GM18907 (cell line): ENCODE results near the gene ATP6V0A1.
A peak's percentile ranks its signal among the peaks of the same experiment; 100 is the strongest.
"Not testable (repeated sequence)": the region's sequence is repeated elsewhere in the genome, so short reads cannot be mapped to it uniquely, and the experiment has no call there.

ENCODE experiments used
- ATAC-seq: cut with Tn5 transposase; IDR thresholded peaks from one replicate; pipeline ENCODE4 v1.9.1; 2021; ENCODE audit warnings: mild to moderate bottlenecking, moderate library complexity; ENCODE audit not compliant: unreplicated experiment

ATP6V0A1 gene

DNA sequence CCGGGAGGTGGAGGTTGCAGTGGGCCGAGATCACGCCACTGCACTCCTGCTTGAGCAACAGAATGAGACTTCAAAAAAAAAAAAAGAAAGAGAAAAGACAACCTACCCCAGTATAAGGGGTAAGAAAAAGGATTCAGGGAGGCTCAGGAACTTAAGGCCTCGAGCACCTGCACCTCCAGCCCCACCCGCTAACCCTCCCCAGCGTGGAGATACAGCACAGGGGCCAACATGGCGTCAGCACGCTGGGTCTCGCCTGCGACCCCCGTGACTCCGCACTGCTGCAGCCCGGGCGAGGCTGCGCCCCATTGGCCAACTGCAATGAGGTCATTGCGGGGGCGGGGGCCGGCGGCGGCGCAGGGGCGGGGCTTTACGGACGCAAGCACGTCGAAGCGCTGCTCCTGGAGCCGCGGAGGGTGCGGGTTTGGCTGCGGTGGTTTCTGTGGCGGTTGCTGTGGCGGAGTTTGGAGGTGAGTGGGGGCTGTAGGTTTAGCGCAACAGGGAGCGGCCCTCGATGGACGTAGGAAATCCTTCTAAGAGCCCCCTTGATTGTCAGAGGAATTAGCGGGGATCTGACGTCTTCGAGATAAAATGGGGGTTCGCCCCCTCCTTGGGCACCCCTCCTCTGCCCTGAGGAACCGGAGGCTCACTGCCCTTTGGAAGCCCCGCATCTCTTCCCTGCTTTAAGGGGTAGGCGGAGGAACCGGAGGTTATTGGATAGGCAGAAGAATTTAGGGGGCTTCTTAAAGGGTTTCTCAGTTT lies at the start of gene ATP6V0A1:
Gene ATP6V0A1, plus strand, starts transcription at position 382 of the 759 bp plus-strand sequence. CDS start 2,017 bp downstream, outside the sequence.
- ATAC-seq: peak; percentile 66

DNA sequence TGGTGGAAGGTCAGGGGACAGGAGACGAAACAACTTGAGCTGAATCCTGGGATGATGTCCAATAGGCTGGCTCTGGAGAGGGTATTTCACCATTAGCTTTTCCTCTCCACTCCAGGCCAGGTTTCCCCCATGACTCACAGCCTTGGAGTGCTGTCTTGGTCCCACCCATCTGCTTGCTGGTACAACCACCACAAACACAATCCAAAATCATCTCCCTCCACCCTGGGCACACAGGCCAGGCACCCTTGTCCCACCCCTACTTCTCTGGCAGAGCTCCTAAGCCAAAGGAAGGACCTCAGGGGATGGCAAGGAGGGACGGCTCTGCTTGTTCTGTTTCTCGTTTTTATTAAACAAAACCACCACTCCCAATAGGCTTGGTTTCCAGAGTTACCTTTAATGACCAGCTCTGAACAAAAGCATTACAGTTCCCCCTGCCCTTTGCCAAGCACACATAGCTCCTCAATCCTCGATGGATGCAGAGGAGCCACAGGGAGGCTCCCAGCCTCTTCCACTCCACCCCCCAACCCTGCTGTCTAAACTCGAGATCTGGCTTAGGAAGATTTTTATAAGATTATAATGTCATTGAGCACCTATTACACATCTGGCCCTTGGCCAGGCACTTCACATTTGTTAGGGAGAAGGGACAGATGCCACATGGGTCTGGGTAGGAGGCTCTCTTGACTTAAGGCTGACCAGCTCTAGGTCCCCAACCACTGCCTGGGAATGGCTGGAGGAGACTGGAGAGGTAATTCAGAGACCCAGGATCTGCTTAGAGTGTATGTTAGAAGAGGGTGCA lies 49.0 kb upstream of the ATP6V0A1 start:
- no peak for ATAC-seq

DNA sequence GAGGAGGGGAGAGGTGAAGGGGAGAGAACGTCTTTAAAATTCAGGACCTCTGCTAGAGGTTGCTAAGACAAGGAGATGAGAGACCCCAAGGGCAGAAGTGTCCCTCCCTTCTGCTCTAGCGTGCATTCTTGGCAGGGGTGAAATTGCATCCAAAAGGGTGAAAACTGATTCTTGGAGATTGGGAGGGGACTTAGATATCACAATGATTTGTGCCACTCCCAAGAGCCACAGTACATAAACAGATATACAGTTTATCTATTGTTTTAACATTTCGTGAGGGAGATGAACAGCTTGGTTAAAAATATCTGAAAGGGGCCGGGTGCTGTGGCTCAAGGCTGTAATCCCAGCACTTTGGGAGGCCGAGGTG lies 48.4 kb upstream of the ATP6V0A1 start:
- no peak for ATAC-seq

DNA sequence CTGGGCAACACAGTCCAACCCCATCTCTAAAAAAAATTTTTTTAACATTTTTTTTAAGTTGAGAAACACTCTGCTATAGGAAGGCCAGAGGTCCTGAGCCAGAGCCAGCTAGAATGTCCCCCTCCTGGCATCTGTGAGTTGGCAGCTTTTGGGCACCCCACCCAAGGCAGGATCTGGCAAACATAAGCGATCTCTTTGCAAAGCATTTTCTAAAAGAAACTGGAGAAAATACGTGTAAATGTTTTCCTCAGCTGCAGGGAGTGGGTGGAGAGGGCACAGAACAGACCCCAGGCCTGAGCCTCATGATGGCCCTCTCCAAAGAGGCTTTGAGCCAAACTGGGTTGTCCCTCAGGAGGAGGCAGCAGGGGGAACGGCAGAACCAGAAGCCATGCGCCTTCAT lies 47.3 kb upstream of the ATP6V0A1 start:
- ATAC-seq: no peak

DNA sequence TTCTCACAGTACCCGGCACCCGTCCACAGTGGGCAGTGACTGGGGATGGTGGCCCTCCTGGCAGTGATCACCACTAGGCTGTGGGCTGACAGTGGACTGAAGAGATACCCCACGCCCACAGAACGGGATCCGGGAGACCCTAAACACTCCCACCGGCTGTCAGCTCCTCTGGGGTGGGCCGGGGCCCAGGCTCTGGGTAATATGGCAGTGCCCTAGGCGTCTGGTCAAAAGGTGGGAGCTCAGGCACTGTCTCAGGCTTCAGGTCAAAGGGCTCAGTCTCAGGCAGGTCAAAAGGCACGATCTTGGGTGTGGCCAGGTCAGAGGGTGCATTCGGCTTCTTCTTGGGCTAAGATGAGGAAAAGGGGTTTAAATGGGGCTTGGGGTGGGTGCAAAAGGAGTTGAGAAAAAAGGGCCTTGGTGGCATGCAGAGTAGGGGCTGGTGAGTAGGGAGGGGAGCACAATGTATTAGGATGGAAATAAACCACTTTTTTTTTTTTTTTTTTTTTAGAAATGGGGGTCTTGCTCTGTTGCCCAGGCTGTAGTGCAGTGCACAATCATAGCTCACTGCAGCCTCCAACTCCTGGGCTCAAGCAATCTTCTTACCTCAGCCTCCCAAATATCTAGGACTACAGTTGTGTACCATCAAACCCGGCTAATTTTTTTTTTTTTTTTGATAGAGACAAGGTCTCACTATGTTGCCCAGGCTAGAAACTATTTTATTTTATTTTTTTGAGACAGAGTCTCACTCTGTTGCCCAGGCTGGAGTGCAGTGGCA lies 46.6 kb upstream of the ATP6V0A1 start:
- ATAC-seq: no peak

DNA sequence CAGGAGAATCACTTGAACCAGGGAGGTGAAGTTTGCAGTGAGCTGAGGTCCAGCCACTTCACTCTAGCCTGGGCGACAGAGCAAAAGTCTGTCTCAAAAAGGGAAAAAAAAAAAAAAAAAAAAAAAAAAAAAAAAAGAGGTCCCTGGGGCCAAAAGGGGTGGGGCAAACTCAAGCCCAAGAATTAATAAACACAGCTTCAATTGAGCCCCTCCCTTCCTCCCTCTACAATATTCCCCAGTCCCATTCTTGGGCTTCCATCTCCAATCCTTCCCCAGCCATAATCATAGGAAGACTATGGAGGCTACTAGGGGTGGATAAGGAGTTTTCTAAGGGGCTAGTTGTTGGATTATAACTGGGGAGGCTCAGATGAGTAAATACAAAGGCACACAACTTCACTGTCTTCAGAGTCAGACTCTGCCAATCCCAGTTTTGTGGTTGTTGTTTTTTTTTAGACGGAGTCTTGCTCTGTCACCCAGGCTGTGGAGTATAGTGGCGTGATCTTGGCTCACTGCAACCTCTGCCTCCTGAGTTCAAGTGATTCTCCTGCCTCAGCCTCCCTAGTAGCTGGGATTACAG lies 45.1 kb upstream of the ATP6V0A1 start:
- ATAC-seq: no peak

DNA sequence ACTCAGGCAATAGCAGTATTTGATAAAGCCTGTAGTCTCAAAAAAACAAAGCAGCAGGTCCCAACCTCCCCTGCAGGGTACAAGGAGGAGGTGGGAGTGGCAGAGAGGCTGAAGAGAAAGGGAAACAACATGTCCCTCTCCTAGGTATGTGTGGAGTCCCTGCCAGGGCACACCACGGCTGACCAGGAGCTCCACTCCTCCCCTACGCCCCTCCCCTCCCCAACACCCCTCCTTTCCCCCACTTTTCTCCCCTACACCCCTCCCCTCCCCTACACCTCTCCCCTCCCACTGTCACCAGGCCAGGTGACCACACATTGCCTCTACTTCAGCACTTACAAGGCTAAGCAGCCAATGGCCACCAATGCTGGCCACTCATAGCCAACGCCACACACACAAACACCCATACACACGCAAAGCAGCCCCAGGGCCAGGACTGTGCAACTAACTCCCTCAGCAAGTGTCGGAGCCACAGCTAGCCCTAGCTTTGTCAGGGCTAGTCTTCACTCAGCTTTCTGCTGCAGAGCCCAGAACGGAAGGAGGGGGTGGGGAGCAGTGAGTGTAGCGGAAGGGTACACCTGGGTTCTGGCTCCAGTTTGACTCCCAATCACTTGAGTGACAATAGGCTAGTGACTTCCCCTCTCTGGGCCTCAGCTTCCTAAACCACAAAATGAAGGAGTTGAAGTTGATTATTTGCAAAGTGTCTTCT lies 43.8 kb upstream of the ATP6V0A1 start:
- ATAC-seq: no peak

DNA sequence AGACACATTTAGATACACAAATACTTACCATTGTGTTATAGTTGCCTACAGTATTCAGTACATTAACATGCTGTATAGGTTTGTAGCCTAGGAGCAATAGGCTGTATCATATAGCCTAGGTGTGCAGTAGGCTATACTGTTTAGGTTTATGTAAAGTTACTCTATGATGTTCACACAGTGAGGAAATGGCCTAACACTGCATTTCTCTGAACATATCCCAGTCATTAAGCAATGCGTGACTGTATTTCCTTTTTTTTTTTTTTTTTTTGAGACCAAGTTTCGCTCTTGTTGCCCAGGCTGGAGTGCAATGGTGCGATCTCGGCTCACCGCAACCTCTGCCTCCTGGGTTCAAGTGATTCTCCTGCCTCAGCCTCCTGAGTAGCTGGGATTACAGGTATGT lies 40.7 kb upstream of the ATP6V0A1 start:
- not testable (repeated sequence) for ATAC-seq

DNA sequence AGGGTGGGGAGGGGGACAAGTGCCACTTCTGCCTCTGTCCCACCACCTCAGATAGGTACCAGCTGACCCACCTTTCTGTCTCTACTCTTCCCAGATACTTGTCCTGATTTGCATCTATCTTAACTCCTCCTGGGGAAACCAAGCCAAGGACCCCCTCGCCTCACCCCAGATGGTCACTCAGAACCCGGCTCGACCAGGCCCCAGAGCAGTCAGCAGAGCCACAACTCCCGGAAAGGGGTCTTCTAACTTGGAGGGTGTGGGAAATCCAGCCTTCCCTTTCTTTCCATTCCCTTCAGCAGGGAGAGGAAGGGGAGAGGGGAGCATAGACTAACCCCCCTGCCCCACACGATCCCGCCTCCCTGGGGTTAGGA lies 37.6 kb upstream of the ATP6V0A1 start:
- ATAC-seq: no peak

DNA sequence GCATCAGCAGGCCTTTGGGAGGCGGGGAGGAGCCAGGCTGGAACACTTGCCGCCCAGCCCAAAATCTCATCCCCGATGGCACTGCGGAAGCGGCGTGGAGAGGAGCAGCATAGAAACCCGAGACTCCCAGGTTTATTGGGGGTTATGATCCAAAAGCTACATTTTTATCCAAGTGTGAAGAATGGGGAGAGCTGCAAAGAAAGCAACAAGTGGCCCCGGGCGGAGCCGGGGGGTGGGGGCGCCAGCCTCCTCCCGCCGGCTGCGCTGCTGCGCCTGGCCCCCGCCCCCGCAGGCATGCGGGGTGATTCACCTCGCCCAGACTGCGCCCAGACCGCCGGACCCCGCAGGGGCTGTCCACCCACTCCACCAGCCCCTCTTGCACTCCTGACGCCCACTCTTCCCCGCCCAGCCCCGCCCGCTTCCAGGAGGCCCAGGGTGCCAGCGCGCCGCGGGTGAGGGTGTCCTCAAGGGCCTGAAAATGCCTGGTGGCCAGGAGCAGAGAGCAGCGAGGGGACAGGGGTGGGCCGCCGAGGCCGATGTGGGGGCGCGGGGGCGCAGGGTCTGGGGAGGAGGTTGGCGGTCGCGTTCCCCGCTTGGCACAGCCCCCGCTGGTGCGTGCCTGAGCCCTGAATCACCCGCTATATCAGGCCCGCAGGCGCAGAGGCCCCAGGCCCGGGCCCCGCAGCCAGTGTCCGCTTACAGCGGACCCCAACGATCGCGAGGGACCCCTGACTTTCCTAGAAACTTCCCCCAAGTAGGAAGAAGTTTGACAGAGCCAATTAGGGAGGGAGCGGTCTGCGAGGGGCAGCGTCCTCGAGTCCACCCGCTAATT lies 37.0 kb upstream of the ATP6V0A1 start:
- no peak for ATAC-seq

DNA sequence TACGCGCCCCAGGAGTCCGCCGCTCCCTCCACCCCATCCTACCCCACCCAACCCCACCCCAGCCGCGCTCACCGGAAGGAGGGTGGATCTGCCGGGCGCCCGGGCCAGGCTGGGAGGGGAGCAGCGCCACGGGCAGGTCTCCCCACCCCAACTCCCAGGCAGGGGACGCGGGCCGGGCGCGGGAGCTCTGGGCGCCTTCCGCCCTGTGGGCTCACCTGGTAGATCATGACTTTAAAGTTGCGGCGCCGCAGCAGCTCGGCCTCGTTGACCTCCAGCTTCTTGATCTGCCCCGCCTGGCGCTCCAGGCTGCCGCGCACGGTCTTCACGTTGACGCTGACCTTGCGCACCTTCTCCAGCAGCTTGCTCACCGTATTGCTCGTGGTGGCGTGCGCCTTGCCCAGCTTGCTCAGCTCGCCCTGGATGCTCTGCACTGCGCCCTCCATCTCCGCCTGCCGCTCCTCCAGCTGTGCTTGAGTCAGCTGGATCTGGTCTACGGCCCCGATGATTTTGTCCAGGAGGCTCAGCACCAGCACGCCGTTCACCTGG lies 36.2 kb upstream of the ATP6V0A1 start:
- no peak for ATAC-seq

DNA sequence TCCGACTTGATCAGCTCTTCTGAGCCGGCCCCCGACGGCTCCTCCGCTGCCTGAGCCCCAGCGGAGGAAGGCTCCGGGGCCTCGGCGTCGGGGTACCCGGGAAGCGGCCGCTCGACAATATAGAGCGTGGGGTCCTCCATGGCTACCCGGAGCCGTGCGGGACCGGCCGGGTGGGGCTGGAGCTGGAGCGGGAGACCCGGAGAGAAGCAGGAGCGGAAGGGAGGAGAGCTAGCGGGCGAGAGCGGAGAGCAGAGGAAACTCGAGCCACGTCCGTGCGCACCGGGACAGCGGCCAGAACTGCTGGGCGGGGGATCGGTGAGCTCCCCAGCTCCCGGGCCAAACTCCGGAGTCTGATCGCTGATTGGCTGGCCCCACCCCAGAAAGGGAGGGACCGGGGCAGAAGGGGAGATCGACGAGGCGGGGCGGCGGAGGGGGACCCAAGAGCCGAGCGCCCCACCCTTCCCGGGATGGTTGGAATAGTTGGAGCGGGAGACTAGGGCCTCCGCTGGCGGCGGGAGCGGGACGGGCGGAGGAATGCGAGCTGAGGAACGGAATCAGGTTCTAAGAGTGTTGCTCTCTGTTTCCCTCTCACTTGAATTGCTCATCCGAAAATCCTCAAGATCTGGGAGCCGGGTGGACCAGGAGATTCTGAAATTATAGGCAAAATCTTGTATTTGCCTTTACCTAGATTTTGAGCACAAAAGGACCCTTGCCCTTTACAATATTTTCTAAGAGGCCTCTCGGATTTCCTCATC lies 35.5 kb upstream of the ATP6V0A1 start, which contains the start of gene CAVIN1:
Gene CAVIN1, minus strand, starts transcription at position 299 of the 755 bp plus-strand sequence. Its CDS starts 159 bp downstream, at position 140.
- no peak for ATAC-seq

DNA sequence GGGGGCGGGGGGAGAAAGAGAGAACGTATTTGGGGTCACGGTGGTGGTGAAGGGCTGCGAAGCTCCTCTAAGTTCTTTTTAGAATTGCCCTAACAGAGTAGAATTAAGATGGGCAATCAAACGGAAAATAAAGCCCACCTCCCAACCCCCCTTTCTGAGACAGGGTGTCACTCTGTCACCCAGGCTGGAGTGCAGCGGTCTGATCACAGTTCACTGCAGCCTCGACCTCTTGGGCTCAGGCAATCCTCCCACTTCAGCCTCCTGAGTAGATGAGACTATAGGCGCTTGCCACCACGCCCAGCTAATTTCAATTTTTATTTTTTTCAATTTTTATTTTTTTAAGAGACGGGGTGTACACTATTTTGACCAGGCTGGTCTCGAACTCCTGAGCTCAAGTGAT lies 34.9 kb upstream of the ATP6V0A1 start:
- ATAC-seq: no peak

DNA sequence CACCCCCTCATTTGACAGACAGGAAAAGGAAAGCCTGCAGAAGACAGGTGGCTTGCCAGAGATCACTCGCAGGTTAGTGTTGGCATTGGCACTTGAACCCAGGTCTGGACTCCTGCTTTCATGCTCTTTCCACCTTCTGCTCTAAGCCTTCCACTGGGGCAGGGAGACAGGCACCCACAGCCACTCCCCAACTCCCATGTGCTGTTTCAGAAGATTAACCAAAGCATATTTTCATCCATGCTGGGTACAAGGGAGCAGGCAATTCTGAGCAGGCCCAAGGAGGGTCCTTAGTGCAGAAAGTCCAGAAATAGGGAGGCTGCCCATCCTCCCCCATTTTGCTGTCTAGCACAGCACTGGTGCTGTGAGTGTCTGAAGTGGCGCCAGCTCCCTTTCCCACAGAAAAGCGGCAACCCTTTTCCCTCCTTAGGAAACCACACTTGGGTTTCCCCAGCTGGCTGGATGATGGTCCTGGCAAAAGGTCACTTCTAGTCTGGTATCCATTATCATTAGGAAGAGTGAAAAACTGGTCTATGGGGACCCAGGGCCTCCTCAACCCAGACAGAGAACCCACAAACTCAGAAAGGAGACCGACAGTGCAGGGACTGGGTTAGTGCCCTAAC lies 33.6 kb upstream of the ATP6V0A1 start:
- no peak for ATAC-seq

DNA sequence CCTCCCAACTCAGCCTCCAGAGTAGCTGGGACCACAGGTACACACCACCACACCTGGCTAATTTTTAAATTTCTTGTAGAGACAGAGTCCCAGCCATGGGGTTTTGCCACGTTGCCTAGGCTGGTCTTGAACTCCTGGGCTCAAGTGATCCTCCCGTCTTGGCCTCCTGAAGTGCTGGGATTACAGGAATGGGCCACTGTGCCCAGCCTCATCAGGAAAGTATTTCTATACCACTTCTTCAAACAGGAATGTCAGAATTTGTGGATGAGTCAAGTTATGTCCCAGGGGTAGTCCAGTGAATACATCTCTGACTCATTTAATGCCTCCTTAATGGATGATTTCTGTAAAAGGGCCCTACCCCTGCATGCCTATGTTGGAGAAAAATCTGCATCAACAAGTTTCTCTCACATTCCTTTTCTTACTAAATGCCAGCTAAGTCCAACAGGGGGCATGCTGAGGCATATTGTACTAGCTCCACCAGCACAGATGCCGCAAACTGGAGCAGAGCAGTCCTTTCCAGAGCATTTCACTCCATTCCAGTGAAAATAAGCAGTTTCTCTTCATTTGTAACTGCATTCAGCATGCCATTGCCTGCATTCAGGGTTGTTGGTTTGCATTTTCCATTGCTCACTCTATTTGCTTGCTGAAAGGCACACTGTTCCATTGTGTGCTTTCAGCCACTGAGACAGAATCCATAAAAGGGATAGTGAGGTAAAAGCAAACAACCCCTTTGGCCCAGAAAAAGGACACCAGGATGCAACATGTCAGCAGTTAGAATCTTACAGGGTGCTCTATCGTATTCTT lies 30.3 kb upstream of the ATP6V0A1 start:
- no peak for ATAC-seq

DNA sequence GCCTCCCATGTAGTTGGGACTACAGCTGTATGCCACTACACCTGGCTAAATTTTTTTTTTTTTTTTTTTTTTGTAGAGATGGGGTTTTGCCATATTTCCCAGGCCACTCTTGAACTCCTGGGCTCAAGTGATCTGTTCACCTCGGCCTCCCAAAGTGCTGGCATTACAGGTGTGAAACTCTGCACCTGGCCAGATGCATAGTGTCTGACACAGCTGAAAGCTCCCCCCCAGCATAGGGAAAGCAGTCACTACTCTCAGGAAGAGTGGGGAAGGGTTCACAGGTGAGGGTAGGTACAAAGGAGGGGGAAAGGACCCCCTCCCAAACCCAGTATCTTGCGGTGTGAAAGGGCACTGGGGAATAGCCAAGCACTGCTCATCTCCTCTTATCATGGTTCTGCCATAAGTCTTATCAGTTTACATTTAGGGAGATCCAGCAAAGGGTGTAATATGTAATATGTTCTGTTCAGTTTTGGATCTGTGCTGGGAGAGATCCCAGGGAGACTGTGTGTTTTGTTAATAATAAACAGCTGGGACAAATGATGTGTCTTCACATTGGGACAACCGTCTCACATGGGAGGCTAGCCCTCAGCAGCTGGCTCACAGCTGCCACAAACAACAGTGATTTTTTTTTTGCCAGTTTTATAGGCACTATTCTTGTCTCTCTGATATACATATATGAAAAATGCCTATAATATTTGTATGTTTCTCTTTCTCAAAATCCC lies 28.8 kb upstream of the ATP6V0A1 start:
- no peak for ATAC-seq

DNA sequence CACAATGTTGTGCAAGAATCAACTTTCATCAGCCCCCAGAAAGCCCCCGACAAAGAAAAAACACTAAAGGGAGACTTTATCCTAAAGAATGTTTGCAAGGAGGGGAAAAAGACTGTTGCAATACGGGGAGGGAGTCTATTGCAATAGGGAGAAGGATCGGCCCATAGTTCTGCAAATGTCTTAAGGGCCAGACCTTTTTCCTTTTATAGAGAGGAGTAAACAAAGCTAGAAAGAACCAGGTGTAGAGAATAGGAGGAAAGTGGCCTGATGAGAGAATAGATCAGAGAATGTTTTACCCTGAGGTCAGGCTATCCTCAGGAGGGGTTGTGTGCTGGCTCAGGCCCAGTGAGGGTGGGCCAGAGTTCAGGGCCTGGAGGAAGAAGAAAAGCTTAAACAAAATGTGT lies 26.9 kb upstream of the ATP6V0A1 start:
- no peak for ATAC-seq
